D721Med (cell line): ENCODE results near the gene RNF32.

ENCODE experiments used
- DNase-seq: peaks from one replicate; pipeline ENCODE4 v3.0.0; 2011; ENCODE audit warnings: low spot score; ENCODE audit not compliant: insufficient read length
- FAIRE-seq: peaks from 2 replicates; lab custom pipeline; 2011; peaks lifted over from hg19 to GRCh38; lab: Jason Lieb, UNC
- CTCF ChIP-seq: IDR thresholded peaks from 2 replicates; pipeline ENCODE4 v1.5.1; 2012; ENCODE audit warnings: mild to moderate bottlenecking, control low read depth; ENCODE audit not compliant: insufficient read depth; ENCODE audit errors: missing control alignments

The RNF32 gene

GRCh38 chr7:156603629-156604028, 36.9 kb upstream of the RNF32 start:
- no peak for DNase-seq
- no peak for FAIRE-seq
- no peak for TF ChIP-seq CTCF

GRCh38 chr7:156604311-156604710, 36.3 kb upstream of the RNF32 start:
- TF ChIP-seq CTCF = no peak
- DNase-seq (no peak), FAIRE-seq (no peak)

- FAIRE-seq (no peak), DNase-seq (no peak)
- no peak for TF ChIP-seq CTCF
Measured at GRCh38 chr7:156604836-156605695, 35.5 kb upstream of the RNF32 start.

GRCh38 chr7:156606135-156606534, 34.4 kb upstream of the RNF32 start:
- DNase-seq = no peak
- TF ChIP-seq CTCF = no peak
- no peak for FAIRE-seq

GRCh38 chr7:156606691-156607331, 33.8 kb upstream of the RNF32 start:
- no peak for TF ChIP-seq CTCF
- DNase-seq = no peak
- no peak for FAIRE-seq

- FAIRE-seq = no peak
Measured at GRCh38 chr7:156607332-156608172, 33.0 kb upstream of the RNF32 start.

More at GRCh38 chr7:156607332-156608172, 33.0 kb upstream of the RNF32 start:
- no peak for TF ChIP-seq CTCF
- no peak for DNase-seq
